Trophoblast cell (in vitro differentiated cells and primary cell): Measurements from ENCODE around the gene JARID2.

Source experiments
- DNase-seq, 2 donors: peaks; one replicate each; pipeline ENCODE4 v3.0.0-alpha.2; 2016
- H2AFZ ChIP-seq: 2 replicates; pipeline ENCODE4 v1.6.1; 2013; ENCODE audit warnings: low read length, moderate library complexity, mild to moderate bottlenecking; ENCODE audit not compliant: insufficient read depth, poor library complexity
- H2AK5ac ChIP-seq: 2 replicates; pipeline ENCODE4 v1.6.1; 2013; ENCODE audit warnings: mild to moderate bottlenecking, low read length
- H2BK120ac ChIP-seq: 2 replicates; pipeline ENCODE4 v1.6.1; 2013; ENCODE audit warnings: low read length, mild to moderate bottlenecking, moderate library complexity; ENCODE audit not compliant: insufficient read depth, poor library complexity
- H2BK12ac ChIP-seq: 2 replicates; pipeline ENCODE4 v1.6.1; 2013; ENCODE audit warnings: mild to moderate bottlenecking, low read length, moderate library complexity
- H2BK5ac ChIP-seq: 2 replicates; pipeline ENCODE4 v1.6.1; 2013; ENCODE audit warnings: low read length, low read depth, moderate library complexity, mild to moderate bottlenecking; ENCODE audit not compliant: poor library complexity
- H3K14ac ChIP-seq: 2 replicates; pipeline ENCODE4 v1.6.1; 2013; ENCODE audit warnings: mild to moderate bottlenecking, low read length
- H3K18ac ChIP-seq: 2 replicates; pipeline ENCODE4 v1.6.1; 2013; ENCODE audit warnings: mild to moderate bottlenecking, low read length
- H3K23ac ChIP-seq: 2 replicates; pipeline ENCODE4 v1.6.1; 2013; ENCODE audit warnings: low read length
- H3K27ac ChIP-seq: 2 replicates; pipeline ENCODE4 v1.5.1; 2013; ENCODE audit warnings: low read depth, mild to moderate bottlenecking, inconsistent platforms, low read length, moderate library complexity
- H3K27me3 ChIP-seq: 2 replicates; pipeline ENCODE4 v1.6.1; 2013; ENCODE audit warnings: inconsistent platforms, mild to moderate bottlenecking, low read length, moderate library complexity; ENCODE audit not compliant: insufficient read depth
- H3K36me3 ChIP-seq, 2 experiments: 1 replicate in 1 of 2; 2 replicates in 1 of 2; pipeline ENCODE4 v1.6.1; 2013; ENCODE audit warnings: low read length in 2 of 2, mild to moderate bottlenecking in 2 of 2, moderate library complexity in 1 of 2; ENCODE audit not compliant: insufficient read depth in 2 of 2, control insufficient read depth in 1 of 2
- H3K4ac ChIP-seq: 2 replicates; pipeline ENCODE4 v1.6.1; 2013; ENCODE audit warnings: low read depth, mild to moderate bottlenecking, low read length, moderate library complexity
- H3K4me1 ChIP-seq, 2 experiments: 1 replicate in 1 of 2; 2 replicates in 1 of 2; pipeline ENCODE4 v1.6.1; 2013; ENCODE audit warnings: low read length in 2 of 2, mild to moderate bottlenecking in 2 of 2, moderate library complexity in 1 of 2; ENCODE audit not compliant: insufficient read depth in 2 of 2, control insufficient read depth in 1 of 2
- H3K4me2 ChIP-seq: 2 replicates; pipeline ENCODE4 v1.6.1; 2013; ENCODE audit warnings: inconsistent platforms, mild to moderate bottlenecking, low read length, moderate library complexity
- H3K4me3 ChIP-seq: 2 replicates; pipeline ENCODE4 v1.5.1; 2013; ENCODE audit warnings: mild to moderate bottlenecking, low read depth, low read length, inconsistent platforms
- H3K79me1 ChIP-seq: one replicate; pipeline ENCODE4 v1.6.1; 2013; ENCODE audit warnings: low read length
- H3K79me2 ChIP-seq: 2 replicates; pipeline ENCODE4 v1.6.1; 2013; ENCODE audit warnings: low read length, mild to moderate bottlenecking; ENCODE audit not compliant: control insufficient read depth, insufficient read depth, poor library complexity
- H3K9ac ChIP-seq: 2 replicates; pipeline ENCODE4 v1.6.1; 2013; ENCODE audit warnings: mild to moderate bottlenecking, low read length
- H3K9me3 ChIP-seq: 2 replicates; pipeline ENCODE4 v1.6.1; 2013; ENCODE audit warnings: low read depth, mild to moderate bottlenecking, control low read depth, inconsistent platforms, low read length; ENCODE audit not compliant: insufficient read depth
- H4K12ac ChIP-seq: 2 replicates; pipeline ENCODE4 v1.6.1; 2013; ENCODE audit warnings: low read depth, mild to moderate bottlenecking, low read length, moderate library complexity
- H4K8ac ChIP-seq: 2 replicates; pipeline ENCODE4 v1.6.1; 2013; ENCODE audit warnings: low read depth, mild to moderate bottlenecking, low read length, moderate library complexity
- H4K91ac ChIP-seq: one replicate; pipeline ENCODE4 v1.6.1; 2013; ENCODE audit warnings: low read depth, mild to moderate bottlenecking, low read length, moderate library complexity
- WGBS: extraction: QIAGEN DNeasy Blood & Tissue Kit; methylation state at CpG from one replicate; pipeline ENCODE4 v1.1.7; 2013; ENCODE audit warnings: missing lambda C conversion rate; ENCODE audit not compliant: insufficient read length, insufficient coverage; ENCODE audit errors: extremely low coverage; 5-methylcytosine and 5-hydroxymethylcytosine counted together

Gene JARID2

DNA sequence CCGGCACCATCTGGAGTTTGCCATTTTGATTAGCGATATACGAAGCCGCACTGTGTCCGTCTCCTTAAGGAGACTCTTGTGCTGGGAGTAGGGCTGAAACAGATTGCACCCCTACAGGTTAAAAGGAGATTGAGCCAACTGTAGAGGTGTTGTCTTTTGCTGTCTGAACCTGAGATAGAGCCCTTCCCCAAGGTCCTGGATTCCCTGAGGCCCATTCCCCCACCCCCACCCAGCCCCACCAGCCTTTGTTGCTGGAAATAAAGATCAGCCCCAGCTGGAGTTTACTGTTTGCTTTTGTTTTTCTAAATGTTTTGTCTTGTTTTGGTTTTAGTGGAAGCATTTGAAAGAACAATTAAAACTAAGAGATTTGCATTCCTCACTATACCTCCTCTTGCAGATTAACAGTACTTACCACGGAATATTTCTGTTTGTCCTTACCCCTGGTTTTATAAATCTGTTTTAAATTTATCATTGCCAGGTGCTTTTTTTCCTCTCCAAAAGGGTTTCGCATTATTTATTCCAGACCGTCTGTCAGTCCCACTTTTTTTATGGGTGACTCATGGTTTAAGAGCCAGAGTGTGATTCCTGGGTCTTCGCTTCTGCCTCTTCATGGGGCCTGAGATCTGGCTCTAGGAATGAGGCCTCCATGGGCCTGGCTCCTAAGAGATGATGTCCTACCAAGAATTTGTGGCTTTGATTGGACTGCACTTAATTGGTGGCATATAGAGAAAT lies 247.7 kb downstream of the JARID2 start:
- DNase-seq, result no peak
- no peaks in the 10 kb centered on the region for H3K4me1 ChIP-seq
- no peak overlapping the region for H2BK120ac ChIP-seq
- no peak overlapping the region for H3K4me2 ChIP-seq
- H3K23ac ChIP-seq, result no peak overlapping the region
- H2AK5ac ChIP-seq, result no peak overlapping the region
- H2BK12ac ChIP-seq, result no peak overlapping the region
- H4K91ac ChIP-seq, result no peak overlapping the region
- H3K79me2 ChIP-seq, result no peaks in the 10 kb centered on the region
- no peak overlapping the region for H3K4ac ChIP-seq
- H3K27me3 ChIP-seq, result no peaks in the 10 kb centered on the region
- peaks cover 4% of the 10 kb centered on the region for H3K9me3 ChIP-seq
- H3K79me1 ChIP-seq, result no peaks in the 10 kb centered on the region
- peaks cover 30 to 35% of the 10 kb centered on the region in 2 experiments for H3K36me3 ChIP-seq
- no peak overlapping the region for H3K18ac ChIP-seq
- H3K27ac ChIP-seq, result no peak overlapping the region
- no peak overlapping the region for H4K8ac ChIP-seq
- H3K9ac ChIP-seq, result no peak overlapping the region
- H3K14ac ChIP-seq, result no peak overlapping the region
- H2AFZ ChIP-seq, result no peak overlapping the region
- H2BK5ac ChIP-seq, result no peak overlapping the region
- WGBS, result no CpG with 5 or more reads among the region's 9 CpGs
- H4K12ac ChIP-seq, result no peak overlapping the region
- H3K4me3 ChIP-seq, result no peak overlapping the region

- no peak overlapping the region for H2BK5ac ChIP-seq
- H2AK5ac ChIP-seq, result no peak overlapping the region
- H3K14ac ChIP-seq, result no peak overlapping the region
- H3K4me1 ChIP-seq, result no peaks in the 10 kb centered on the region
- no peak overlapping the region for H3K18ac ChIP-seq
- no peaks in the 10 kb centered on the region for H3K27me3 ChIP-seq
- no peak overlapping the region for H2BK12ac ChIP-seq
- no peak for DNase-seq
- no peak overlapping the region for H3K4ac ChIP-seq
- H3K27ac ChIP-seq, result no peak overlapping the region
- H3K36me3 ChIP-seq, result peaks cover 29 to 30% of the 10 kb centered on the region in 2 experiments
- no CpG with 5 or more reads among the region's 10 CpGs for WGBS
- no peak overlapping the region for H3K4me3 ChIP-seq
- H4K91ac ChIP-seq, result no peak overlapping the region
- no peak overlapping the region for H3K23ac ChIP-seq
- no peaks in the 10 kb centered on the region for H3K79me2 ChIP-seq
- no peak overlapping the region for H2BK120ac ChIP-seq
- no peak overlapping the region for H2AFZ ChIP-seq
- H4K12ac ChIP-seq, result no peak overlapping the region
- no peak overlapping the region for H4K8ac ChIP-seq
- peaks cover 4% of the 10 kb centered on the region for H3K9me3 ChIP-seq
- H3K79me1 ChIP-seq, result no peaks in the 10 kb centered on the region
- no peak overlapping the region for H3K9ac ChIP-seq
- H3K4me2 ChIP-seq, result no peak overlapping the region
These were observed 249.6 kb downstream of the JARID2 start for GRCh38 chr6:15495375-15495901.

DNA sequence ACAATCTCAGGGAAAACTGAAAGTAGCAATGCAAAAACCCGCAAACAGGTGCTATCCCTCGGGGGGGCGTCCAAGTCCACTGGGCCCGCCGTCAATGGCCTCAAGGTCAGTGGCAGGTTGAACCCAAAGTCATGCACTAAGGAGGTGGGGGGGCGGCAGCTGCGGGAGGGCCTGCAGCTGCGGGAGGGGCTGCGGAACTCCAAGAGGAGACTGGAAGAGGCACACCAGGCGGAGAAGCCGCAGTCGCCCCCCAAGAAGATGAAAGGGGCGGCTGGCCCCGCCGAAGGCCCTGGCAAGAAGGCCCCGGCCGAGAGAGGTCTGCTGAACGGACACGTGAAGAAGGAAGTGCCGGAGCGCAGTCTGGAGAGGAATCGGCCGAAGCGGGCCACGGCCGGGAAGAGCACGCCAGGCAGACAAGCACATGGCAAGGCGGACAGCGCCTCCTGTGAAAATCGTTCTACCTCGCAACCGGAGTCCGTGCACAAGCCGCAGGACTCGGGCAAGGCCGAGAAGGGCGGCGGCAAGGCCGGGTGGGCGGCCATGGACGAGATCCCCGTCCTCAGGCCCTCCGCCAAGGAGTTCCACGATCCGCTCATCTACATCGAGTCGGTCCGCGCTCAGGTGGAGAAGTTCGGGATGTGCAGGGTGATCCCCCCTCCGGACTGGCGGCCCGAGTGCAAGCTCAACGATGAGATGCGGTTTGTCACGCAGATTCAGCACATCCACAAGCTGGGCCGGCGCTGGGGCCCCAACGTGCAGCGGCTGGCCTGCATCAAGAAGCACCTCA lies 250.7 kb downstream of the JARID2 start:
- Histone ChIP-seq H3K4me1 (no peaks in the 10 kb centered on the region), H3K18ac (no peak overlapping the region), H4K91ac (no peak overlapping the region), H3K4ac (no peak overlapping the region), H3K27ac (no peak overlapping the region), H3K4me3 (no peak overlapping the region), H3K27me3 (no peaks in the 10 kb centered on the region), H3K9ac (no peak overlapping the region), H2BK120ac (no peak overlapping the region), H3K4me2 (no peak overlapping the region), H2BK12ac (no peak overlapping the region), H4K8ac (no peak overlapping the region), H4K12ac (no peak overlapping the region), H2BK5ac (no peak overlapping the region), H3K9me3 (peaks cover 4% of the 10 kb centered on the region), H3K36me3 (peaks cover 39 to 40% of the 10 kb centered on the region in 2 experiments), H2AFZ (no peak overlapping the region), H3K14ac (no peak overlapping the region), H3K23ac (no peak overlapping the region), H2AK5ac (no peak overlapping the region), H3K79me2 (no peaks in the 10 kb centered on the region), H3K79me1 (no peaks in the 10 kb centered on the region)
- no CpG with 5 or more reads among the region's 60 CpGs for WGBS
- DNase-seq, result no peak

- no peak overlapping the region for H4K8ac ChIP-seq
- H3K79me1 ChIP-seq, result no peaks in the 10 kb centered on the region
- H3K4ac ChIP-seq, result no peak overlapping the region
- no peak overlapping the region for H2BK12ac ChIP-seq
- H2AFZ ChIP-seq, result no peak overlapping the region
- no peaks in the 10 kb centered on the region for H3K27me3 ChIP-seq
- no peak overlapping the region for H4K12ac ChIP-seq
- H2BK120ac ChIP-seq, result no peak overlapping the region
- H3K9me3 ChIP-seq, result peaks cover 4% of the 10 kb centered on the region
- H3K9ac ChIP-seq, result no peak overlapping the region
- H2AK5ac ChIP-seq, result no peak overlapping the region
- H3K79me2 ChIP-seq, result no peaks in the 10 kb centered on the region
- H3K4me3 ChIP-seq, result peak overlapping the region; percentile 18
- no peaks in the 10 kb centered on the region for H3K4me1 ChIP-seq
- no peak overlapping the region for H2BK5ac ChIP-seq
- no peak overlapping the region for H3K14ac ChIP-seq
- H3K4me2 ChIP-seq, result no peak overlapping the region
- H3K27ac ChIP-seq, result no peak overlapping the region
- WGBS, result no CpG with 5 or more reads among the region's 12 CpGs
- no peak overlapping the region for H3K23ac ChIP-seq
- peaks cover 49 to 54% of the 10 kb centered on the region in 2 experiments for H3K36me3 ChIP-seq
- H4K91ac ChIP-seq, result no peak overlapping the region
- no peak for DNase-seq
- H3K18ac ChIP-seq, result no peak overlapping the region
These were observed 252.8 kb downstream of the JARID2 start for GRCh38 chr6:15498640-15499039.
